ENCODE measurements around the gene BRIP1. TPM values are rescaled to one million over a fixed set of nuclear protein-coding genes. Genes with fewer than 3 reads are reported as not detected.

The BRIP1 gene
- polyA plus RNA-seq, 2 of the 4 experiments (the other 2 are of a cell fraction) = 8.0 to 11.5 TPM

DNA sequence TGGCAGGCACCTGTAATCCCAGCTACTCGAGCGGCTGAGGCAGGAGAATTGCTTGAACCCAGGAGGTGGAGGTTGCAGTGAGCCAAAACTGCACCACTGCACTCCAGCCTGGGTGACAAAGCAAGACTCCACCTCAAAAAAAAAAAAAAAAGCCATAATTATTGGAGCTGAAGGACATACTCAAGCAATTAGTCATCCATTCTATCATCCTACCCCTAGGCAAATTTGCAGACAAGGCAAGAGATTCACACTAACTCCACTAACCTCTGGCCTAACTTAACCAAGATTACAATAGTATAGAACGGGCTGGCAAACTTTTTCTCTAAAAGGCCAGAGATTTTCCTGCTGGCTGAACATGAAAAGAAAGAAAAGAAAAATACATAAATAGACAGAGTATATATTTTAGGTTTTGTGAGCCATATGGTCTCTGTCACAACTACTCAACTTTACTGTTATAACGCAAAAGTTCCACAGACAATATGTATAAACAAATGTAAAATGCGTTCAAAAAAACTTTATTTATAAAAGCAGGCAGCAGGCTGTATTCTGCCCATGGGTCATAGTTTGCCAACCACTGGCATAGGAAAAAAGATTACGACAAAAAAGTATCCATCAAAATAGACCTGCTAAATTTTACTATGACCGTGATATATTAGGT, 29.7 kb downstream of the BRIP1 start:
- Histone ChIP-seq H3K9me3 (no peaks in the 10 kb centered on the region), H3K27ac (peak overlapping the region in 1 of 2 experiments; percentile 79; a peak in 3 of 6 replicates), H3K4me2 (peak overlapping the region; percentile 36), H3K4me1 (peaks cover 23% of the 10 kb centered on the region), H3K4me3 (no peak overlapping the region)
- POLR2A ChIA-PET = interaction anchor here (1.4 kb wide), 1 partner anchor 421 kb away, joined by 4 read pairs; no protein-coding TSS in a partner anchor
- no peak for FAIRE-seq
- TF ChIP-seq, protein P1, sequence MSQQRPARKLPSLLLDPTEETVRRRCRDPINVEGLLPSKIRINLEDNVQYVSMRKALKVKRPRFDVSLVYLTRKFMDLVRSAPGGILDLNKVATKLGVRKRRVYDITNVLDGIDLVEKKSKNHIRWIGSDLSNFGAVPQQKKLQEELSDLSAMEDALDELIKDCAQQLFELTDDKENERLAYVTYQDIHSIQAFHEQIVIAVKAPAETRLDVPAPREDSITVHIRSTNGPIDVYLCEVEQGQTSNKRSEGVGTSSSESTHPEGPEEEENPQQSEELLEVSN (IDR thresholded peaks at IDR 0.05; ENCODE audit: borderline replicate concordance, low read depth) = no peak
- peak; percentile 15 for TF ChIP-seq MAFK (IDR thresholded peaks at IDR 0.05; ENCODE audit: partially characterized antibody)
- no peak for TF ChIP-seq FOSL2 (IDR thresholded peaks at IDR 0.05)
- TF ChIP-seq FOSL2 (CRISPR knock-in tag; IDR thresholded peaks at IDR 0.05) = peak; percentile 43; the same call in 1 of the 2 replicates
- no peak for TF ChIP-seq ESRRA (IDR thresholded peaks at IDR 0.05; ENCODE audit: borderline replicate concordance, low read length)
- TF ChIP-seq NR3C1 (IDR thresholded peaks at IDR 0.05) = no peak
- DNase-seq (ENCODE audit: low read depth in 1 of 2, low spot score in 1 of 2) = peak; percentile 40 to 57
- CTCF ChIA-PET = interaction anchor here (0.6 to 3.1 kb wide), 12 partner anchors 9 to 444 kb away, joined by 3 to 40 read pairs (median 6); no protein-coding TSS in a partner anchor
- ATAC-seq = peak; percentile 54 to 76; a peak in 3 of 6 replicates
- 71% methylated on average over 7 of the region's 7 CpGs for WGBS (ENCODE audit: missing lambda C conversion rate)

DNA sequence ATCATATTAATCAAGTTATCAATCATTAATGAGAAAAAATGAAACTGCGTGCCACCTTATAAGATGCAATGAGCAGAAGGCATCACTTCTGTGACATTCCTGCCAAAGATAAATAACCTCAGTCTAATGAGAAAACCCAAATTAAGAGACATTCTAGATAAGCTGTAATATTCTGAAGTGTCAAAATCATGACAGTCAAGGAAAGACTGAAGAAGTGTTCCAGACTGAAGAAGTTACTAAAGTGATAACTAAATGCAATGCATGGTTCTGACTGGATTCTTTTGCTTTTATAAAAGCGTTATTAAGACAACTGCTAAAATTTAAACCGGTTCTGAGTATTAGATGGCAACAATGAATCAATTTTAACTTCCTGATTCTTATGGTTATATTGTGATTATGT, 30.9 kb downstream of the BRIP1 start:
- Histone ChIP-seq H3K9me3 (peaks cover 7% of the 10 kb centered on the region; the same call in 2 of the 3 replicates), H3K27ac (no peak overlapping the region), H3K4me2 (no peak overlapping the region), H3K4me3 (no peak overlapping the region), H3K4me1 (peaks cover 23% of the 10 kb centered on the region)
- TF ChIP-seq, protein P2, sequence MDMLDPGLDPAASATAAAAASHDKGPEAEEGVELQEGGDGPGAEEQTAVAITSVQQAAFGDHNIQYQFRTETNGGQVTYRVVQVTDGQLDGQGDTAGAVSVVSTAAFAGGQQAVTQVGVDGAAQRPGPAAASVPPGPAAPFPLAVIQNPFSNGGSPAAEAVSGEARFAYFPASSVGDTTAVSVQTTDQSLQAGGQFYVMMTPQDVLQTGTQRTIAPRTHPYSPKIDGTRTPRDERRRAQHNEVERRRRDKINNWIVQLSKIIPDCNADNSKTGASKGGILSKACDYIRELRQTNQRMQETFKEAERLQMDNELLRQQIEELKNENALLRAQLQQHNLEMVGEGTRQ (IDR thresholded peaks at IDR 0.05) = no peak
- TF ChIP-seq, protein P3, sequence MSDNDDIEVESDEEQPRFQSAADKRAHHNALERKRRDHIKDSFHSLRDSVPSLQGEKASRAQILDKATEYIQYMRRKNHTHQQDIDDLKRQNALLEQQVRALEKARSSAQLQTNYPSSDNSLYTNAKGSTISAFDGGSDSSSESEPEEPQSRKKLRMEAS (IDR thresholded peaks at IDR 0.05) = no peak
- TF ChIP-seq HOXA7 (CRISPR knock-in tag; IDR thresholded peaks at IDR 0.05) (no peak), RCOR1 (IDR thresholded peaks at IDR 0.05; ENCODE audit: low read depth, low read length) (no peak), MAZ (IDR thresholded peaks at IDR 0.05; ENCODE audit: borderline replicate concordance, low read depth, low read length) (no peak), ESRRA (IDR thresholded peaks at IDR 0.05; ENCODE audit: borderline replicate concordance, low read length) (no peak)
- ChIA-PET CTCF (interaction anchor here (0.8 to 3.1 kb wide), 5 partner anchors 197 to 420 kb away, joined by 3 to 40 read pairs (median 4); no protein-coding TSS in a partner anchor), POLR2A (no interaction called here)
- WGBS (ENCODE audit: missing lambda C conversion rate) = 92% methylated on average over 3 of the region's 3 CpGs
- ATAC-seq = no peak
- no peak for DNase-seq (ENCODE audit: low read depth in 1 of 2, low spot score in 1 of 2)
- FAIRE-seq = no peak

DNA sequence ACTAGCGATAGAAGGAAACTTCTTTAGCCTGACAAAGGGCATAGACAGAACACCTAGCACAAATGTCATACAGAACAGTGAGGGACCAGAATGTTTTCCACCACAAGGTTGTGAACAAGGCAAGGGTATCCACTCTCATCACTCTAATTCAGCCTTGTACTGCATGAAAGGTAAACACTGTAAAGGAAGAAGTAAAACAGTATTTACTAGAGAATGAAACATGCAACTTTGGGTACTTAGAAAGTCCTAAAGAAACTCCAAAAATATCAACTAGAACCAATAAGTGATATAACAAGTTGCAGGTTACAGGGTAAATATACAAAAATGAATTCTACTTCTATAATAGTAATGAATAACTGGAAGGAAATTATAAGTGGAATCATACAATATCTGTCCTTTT, 32.2 kb downstream of the BRIP1 start:
- ATAC-seq = no peak
- TF ChIP-seq, protein P4, sequence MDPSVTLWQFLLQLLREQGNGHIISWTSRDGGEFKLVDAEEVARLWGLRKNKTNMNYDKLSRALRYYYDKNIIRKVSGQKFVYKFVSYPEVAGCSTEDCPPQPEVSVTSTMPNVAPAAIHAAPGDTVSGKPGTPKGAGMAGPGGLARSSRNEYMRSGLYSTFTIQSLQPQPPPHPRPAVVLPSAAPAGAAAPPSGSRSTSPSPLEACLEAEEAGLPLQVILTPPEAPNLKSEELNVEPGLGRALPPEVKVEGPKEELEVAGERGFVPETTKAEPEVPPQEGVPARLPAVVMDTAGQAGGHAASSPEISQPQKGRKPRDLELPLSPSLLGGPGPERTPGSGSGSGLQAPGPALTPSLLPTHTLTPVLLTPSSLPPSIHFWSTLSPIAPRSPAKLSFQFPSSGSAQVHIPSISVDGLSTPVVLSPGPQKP (IDR thresholded peaks at IDR 0.05; ENCODE audit: low read depth, low read length) = no peak
- TF ChIP-seq FOSB (CRISPR knock-in tag; IDR thresholded peaks at IDR 0.05) = no peak
- TF ChIP-seq MAFK (IDR thresholded peaks at IDR 0.05; ENCODE audit: partially characterized antibody) = no peak
- TF ChIP-seq, protein P5, sequence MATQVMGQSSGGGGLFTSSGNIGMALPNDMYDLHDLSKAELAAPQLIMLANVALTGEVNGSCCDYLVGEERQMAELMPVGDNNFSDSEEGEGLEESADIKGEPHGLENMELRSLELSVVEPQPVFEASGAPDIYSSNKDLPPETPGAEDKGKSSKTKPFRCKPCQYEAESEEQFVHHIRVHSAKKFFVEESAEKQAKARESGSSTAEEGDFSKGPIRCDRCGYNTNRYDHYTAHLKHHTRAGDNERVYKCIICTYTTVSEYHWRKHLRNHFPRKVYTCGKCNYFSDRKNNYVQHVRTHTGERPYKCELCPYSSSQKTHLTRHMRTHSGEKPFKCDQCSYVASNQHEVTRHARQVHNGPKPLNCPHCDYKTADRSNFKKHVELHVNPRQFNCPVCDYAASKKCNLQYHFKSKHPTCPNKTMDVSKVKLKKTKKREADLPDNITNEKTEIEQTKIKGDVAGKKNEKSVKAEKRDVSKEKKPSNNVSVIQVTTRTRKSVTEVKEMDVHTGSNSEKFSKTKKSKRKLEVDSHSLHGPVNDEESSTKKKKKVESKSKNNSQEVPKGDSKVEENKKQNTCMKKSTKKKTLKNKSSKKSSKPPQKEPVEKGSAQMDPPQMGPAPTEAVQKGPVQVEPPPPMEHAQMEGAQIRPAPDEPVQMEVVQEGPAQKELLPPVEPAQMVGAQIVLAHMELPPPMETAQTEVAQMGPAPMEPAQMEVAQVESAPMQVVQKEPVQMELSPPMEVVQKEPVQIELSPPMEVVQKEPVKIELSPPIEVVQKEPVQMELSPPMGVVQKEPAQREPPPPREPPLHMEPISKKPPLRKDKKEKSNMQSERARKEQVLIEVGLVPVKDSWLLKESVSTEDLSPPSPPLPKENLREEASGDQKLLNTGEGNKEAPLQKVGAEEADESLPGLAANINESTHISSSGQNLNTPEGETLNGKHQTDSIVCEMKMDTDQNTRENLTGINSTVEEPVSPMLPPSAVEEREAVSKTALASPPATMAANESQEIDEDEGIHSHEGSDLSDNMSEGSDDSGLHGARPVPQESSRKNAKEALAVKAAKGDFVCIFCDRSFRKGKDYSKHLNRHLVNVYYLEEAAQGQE (IDR thresholded peaks at IDR 0.05) = no peak
- TF ChIP-seq KDM1A (IDR thresholded peaks at IDR 0.05; ENCODE audit: low read depth) = no peak
- no peak for FAIRE-seq

More for the DNA sequence above, 32.2 kb downstream of the BRIP1 start:
- POLR2A ChIA-PET = no interaction called here
- no peak overlapping the region for H3K4me3 ChIP-seq
- 91% methylated on average over 1 of the region's 1 CpG for WGBS (ENCODE audit: missing lambda C conversion rate)
- CTCF ChIA-PET = no interaction called here
- no peak overlapping the region for H3K4me2 ChIP-seq
- H3K27ac ChIP-seq = no peak overlapping the region
- H3K4me1 ChIP-seq = peaks cover 19% of the 10 kb centered on the region
- DNase-seq (ENCODE audit: low read depth in 1 of 2, low spot score in 1 of 2) = no peak
- H3K9me3 ChIP-seq = peaks cover 7% of the 10 kb centered on the region; the same call in 2 of the 3 replicates
